HL-60 (cell line): Measurements from ENCODE around the gene NR3C1.

Experiments
- DNase-seq, 2 experiments: peaks; one replicate each; pipeline ENCODE4 v3.0.0-alpha.2; 2010 to 2020; ENCODE audit warnings: low read depth in 1 of 2, low spot score in 1 of 2
- H3K27ac ChIP-seq: fragments of 250-450 bp; sonication (Bioruptor Pico); replicated peaks from 2 replicates; pipeline ENCODE4 v1.5.1; 2020; ENCODE audit warnings: mild to moderate bottlenecking, moderate library complexity
- H3K27me3 ChIP-seq: fragments of 250-450 bp; sonication (Bioruptor Pico); 2 replicates; pipeline ENCODE4 v1.5.1; 2021; ENCODE audit warnings: mild to moderate bottlenecking, moderate library complexity; ENCODE audit not compliant: insufficient read depth, poor library complexity, severe bottlenecking
- H3K4me3 ChIP-seq: replicated peaks from 2 replicates; pipeline ENCODE4 v1.5.1; 2011; ENCODE audit warnings: mild to moderate bottlenecking, control low read depth, low read length; ENCODE audit not compliant: insufficient read depth
- CTCF ChIP-seq: IDR thresholded peaks from one replicate; pipeline ENCODE4 v1.5.1; 2011; ENCODE audit warnings: low read length, control low read depth, inconsistent platforms; ENCODE audit not compliant: insufficient read depth
- GABPA ChIP-seq: IDR thresholded peaks from 2 replicates; pipeline ENCODE4 v1.6.1; 2012; ENCODE audit warnings: low read depth
- POLR2AphosphoS5 ChIP-seq: IDR thresholded peaks from 2 replicates; pipeline ENCODE4 v1.6.1; 2012; ENCODE audit warnings: low read depth
- SPI1 ChIP-seq: IDR thresholded peaks from 2 replicates; pipeline ENCODE4 v1.6.1; 2012; ENCODE audit warnings: low read depth, mild to moderate bottlenecking, borderline replicate concordance
- TF ChIP-seq, protein P1 (sequence below): IDR thresholded peaks from 2 replicates; pipeline ENCODE4 v1.6.1; 2012; ENCODE audit warnings: low read depth; ENCODE audit not compliant: insufficient replicate concordance

The NR3C1 gene

GRCh38 chr5:143279698-143280097 is 123.8 kb downstream of the NR3C1 start:
- no peak for TF ChIP-seq SPI1
- no peak for TF ChIP-seq CTCF
- TF ChIP-seq, protein P1, sequence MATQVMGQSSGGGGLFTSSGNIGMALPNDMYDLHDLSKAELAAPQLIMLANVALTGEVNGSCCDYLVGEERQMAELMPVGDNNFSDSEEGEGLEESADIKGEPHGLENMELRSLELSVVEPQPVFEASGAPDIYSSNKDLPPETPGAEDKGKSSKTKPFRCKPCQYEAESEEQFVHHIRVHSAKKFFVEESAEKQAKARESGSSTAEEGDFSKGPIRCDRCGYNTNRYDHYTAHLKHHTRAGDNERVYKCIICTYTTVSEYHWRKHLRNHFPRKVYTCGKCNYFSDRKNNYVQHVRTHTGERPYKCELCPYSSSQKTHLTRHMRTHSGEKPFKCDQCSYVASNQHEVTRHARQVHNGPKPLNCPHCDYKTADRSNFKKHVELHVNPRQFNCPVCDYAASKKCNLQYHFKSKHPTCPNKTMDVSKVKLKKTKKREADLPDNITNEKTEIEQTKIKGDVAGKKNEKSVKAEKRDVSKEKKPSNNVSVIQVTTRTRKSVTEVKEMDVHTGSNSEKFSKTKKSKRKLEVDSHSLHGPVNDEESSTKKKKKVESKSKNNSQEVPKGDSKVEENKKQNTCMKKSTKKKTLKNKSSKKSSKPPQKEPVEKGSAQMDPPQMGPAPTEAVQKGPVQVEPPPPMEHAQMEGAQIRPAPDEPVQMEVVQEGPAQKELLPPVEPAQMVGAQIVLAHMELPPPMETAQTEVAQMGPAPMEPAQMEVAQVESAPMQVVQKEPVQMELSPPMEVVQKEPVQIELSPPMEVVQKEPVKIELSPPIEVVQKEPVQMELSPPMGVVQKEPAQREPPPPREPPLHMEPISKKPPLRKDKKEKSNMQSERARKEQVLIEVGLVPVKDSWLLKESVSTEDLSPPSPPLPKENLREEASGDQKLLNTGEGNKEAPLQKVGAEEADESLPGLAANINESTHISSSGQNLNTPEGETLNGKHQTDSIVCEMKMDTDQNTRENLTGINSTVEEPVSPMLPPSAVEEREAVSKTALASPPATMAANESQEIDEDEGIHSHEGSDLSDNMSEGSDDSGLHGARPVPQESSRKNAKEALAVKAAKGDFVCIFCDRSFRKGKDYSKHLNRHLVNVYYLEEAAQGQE, result no peak
- TF ChIP-seq POLR2AphosphoS5, result no peak
- no peak for TF ChIP-seq GABPA
- Histone ChIP-seq H3K4me3 (no peak overlapping the region), H3K27ac (no peak overlapping the region), H3K27me3 (no peaks in the 10 kb centered on the region)
- DNase-seq, result no peak

DNA sequence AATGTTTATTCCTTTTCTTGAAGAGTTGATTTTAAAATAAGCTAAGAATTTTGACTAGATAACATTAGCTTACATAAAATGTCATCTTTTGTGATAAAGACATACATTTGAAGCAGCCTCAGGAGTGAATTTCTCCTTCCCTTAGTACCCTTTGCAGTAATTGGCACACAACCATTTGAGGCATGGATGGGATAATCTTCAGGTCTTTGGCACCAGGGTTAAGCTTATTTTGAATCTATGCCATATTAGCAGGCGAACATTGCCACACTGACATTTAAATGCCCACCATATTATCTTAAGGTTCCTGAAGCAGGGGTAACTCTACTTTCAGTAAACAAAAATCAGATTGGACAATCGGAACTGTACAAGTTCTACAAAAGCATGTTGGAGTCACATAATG is 126.0 kb downstream of the NR3C1 start:
- Histone ChIP-seq H3K27me3 (no peaks in the 10 kb centered on the region), H3K27ac (no peak overlapping the region), H3K4me3 (no peak overlapping the region)
- no peak for DNase-seq
- TF ChIP-seq, protein P1, result no peak
- TF ChIP-seq SPI1 (no peak), POLR2AphosphoS5 (no peak), GABPA (no peak), CTCF (no peak)

DNA sequence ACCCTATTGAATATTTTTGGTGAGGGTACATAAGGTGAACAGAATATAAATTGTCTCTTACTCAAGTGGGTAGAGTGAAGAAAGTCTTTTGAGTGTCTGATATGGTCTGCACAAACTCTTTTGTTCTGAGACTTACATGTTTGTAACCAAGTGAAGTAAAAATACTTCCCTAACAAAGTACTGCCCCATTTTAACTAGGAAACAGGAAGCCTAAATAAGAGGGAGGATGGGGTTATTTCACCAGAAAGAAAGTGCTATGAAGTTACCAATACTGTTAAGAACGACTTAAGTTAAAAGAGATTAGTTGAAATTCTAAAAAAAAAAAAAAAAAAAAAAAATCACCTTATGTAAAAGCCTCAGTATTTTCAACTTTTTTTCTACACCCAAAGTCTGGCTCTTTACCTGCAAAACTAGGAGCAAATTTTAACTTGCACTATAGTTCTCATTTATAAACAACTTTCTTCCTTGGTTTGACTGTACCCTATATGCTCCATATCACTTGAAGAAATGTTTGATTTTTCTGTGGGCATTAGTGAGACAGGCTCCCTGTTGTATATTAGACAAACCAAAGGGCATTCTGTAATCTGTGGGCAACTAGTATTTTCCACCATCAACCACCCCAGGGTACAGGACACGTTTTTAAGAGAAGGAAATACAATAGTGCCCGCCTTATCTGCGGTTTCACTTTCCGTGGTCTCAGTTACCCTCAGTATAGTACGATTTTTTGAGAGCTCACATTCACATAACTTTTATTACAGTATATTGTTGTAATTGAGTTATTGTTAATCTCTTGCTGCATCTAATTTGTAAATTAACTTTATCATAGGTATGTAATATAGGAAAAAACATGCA is 127.7 kb downstream of the NR3C1 start:
- H3K27me3 ChIP-seq, result no peaks in the 10 kb centered on the region
- TF ChIP-seq SPI1, result peak; percentile 48; the same call in 1 of the 2 replicates
- TF ChIP-seq, protein P1, result no peak
- peak in 1 of 2 experiments; percentile 4 for DNase-seq
- H3K27ac ChIP-seq, result peak overlapping the region; percentile 24
- H3K4me3 ChIP-seq, result no peak overlapping the region
